ENCODE measurements around the gene KANK2.

GRCh38 chr19:11169896-11170678 lies 27.3 kb downstream of the KANK2 start:
- TF ChIP-seq EZH2 (IDR thresholded peaks at IDR 0.05) (no peak), POLR2AphosphoS5 (IDR thresholded peaks at IDR 0.05; ENCODE audit: borderline replicate concordance, low read depth, low read length) (no peak), FOXP2 (optimal IDR thresholded peaks at IDR 0.05; ENCODE audit: control extremely low read depth, extremely low read length, insufficient read depth) (no peak)

Measured in SK-N-MC (cell line).